ENCODE data around the gene ZBTB22. TPM values are rescaled to one million over a fixed set of nuclear protein-coding genes. Genes with fewer than 3 reads are reported as not detected.

The ZBTB22 gene
- total RNA-seq, 1 donor from 2014 or later: 19.9 TPM

DNA sequence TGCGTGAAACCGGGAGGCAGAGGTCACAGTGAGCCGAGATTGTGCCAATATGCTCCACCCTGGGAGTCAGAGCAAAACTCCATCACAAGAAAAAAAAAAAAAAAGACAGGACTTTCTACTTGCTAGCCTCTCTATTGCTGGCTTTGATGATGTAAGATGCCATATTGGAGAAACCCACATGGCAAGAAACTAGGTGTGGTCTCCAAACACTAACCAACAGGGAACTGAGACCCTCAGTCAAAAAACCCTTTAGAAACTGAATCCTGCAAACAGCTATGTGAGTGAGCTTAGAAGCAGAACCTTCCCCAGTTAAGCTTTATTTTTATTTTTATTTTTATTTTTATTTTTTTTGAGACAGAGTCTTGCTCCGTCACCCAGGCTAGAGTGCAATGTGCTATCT, 18.4 kb upstream of the ZBTB22 start:
- intact Hi-C loops (cut with DNase I): no loop called here
- DNase-seq (ENCODE audit: low spot score): no peak

- intact Hi-C loops (cut with DNase I): no loop called here
- DNase-seq (ENCODE audit: low spot score): no peak
These were observed 16.1 kb upstream of the ZBTB22 start for GRCh38 chr6:33333666-33334065.

- no peak for DNase-seq (ENCODE audit: low spot score)
- intact Hi-C loops (cut with DNase I): no loop called here
These were observed 13.2 kb upstream of the ZBTB22 start for GRCh38 chr6:33330736-33331135.

GRCh38 chr6:33329058-33329457, 11.5 kb upstream of the ZBTB22 start:
- intact Hi-C loops (cut with DNase I): no loop called here

DNA sequence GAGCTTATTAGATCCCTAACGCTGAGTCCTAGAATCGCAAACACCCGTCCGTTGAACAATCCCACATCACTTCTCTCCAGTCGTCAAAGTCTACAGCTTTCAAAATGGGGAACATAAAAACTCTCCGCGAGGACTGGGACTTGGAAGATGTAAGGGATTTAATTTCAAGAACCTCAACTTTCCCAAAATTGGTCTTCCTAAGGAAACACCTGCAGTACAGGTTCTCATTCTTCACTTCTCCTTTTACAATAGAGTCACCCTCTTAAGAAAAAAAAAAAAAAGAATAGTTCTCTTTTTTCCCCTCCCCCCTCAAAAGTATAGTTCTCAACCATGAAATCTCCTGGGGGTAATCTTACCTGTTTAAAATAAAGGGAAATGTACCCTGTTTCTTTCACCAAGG, 6.6 kb upstream of the ZBTB22 start:
- no peak for DNase-seq (ENCODE audit: low spot score)
- intact Hi-C loops (cut with DNase I): no loop called here

More at GRCh38 chr6:33329058-33329457, 11.5 kb upstream of the ZBTB22 start:
- no peak for DNase-seq (ENCODE audit: low spot score)

- DNase-seq (ENCODE audit: low spot score): no peak
- intact Hi-C loops (cut with DNase I): no loop called here
These were observed 6.0 kb upstream of the ZBTB22 start for GRCh38 chr6:33323623-33323948.

GRCh38 chr6:33321227-33321626, 3.7 kb upstream of the ZBTB22 start:
- intact Hi-C loops (cut with DNase I): no loop called here
- DNase-seq (ENCODE audit: low spot score): no peak

- intact Hi-C loops (cut with DNase I): no loop called here
- no peak for DNase-seq (ENCODE audit: low spot score)
These were observed 3.0 kb upstream of the ZBTB22 start for GRCh38 chr6:33320315-33321181.

GRCh38 chr6:33319939-33320314, 2.4 kb upstream of the ZBTB22 start:
- intact Hi-C loops (cut with DNase I): no loop called here
- DNase-seq (ENCODE audit: low spot score): no peak

DNA sequence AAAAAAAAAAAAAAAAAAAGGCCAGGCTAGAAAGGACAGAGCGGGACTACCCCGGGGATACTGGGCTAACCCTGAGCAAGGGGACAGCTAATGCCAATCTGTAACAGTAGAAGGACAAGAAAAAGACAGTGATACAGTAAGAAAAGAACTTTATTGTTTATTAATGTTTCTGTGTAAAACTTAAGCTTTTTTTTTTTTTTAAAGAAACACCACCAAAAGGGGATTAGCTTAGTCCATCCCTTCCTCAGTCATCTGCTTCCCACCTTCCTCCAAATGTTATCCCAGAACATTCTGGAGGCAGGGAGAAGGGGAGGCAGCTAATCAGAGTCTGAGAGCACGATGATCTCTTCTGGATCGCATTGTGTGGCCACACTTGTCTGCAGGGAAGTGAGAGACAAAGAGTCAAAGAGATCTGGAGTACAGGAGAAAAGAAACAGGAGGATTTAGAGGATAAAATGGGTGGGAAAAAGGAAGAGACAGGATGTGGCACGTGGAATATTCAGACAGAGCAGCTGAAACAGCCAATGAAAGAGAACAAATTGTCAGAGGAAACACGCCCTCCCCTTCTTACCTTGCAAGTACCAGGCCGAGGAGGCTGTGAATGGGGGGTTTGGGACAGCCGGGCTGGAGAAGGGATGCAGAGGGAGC, 1.0 kb upstream of the ZBTB22 start:
- no peak for DNase-seq (ENCODE audit: low spot score)
- intact Hi-C loops (cut with DNase I): no loop called here

DNA sequence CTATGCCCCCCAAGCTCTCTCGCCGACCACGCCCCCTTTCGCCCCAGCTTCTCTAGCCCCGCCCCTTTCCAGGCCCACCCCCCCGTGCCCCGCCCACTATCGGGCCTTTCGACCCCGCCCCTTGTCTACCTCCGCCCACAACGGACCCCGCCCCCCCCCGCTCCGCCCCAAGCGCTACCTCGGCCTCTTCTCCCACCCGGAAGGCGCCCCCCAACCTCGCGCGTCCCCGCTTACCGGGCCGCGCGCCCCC, 200 bp downstream of the ZBTB22 start:
- intact Hi-C loops (cut with DNase I): no loop called here

GRCh38 chr6:33316603-33317418, 733 bp downstream of the ZBTB22 start:
- no peak for DNase-seq (ENCODE audit: low spot score)
- intact Hi-C loops (cut with DNase I): no loop called here

More for the DNA sequence above, 200 bp downstream of the ZBTB22 start:
- peak; percentile 86 for DNase-seq (ENCODE audit: low spot score)

GRCh38 chr6:33315793-33316602, 1.5 kb downstream of the ZBTB22 start:
- DNase-seq (ENCODE audit: low spot score): no peak
- intact Hi-C loops (cut with DNase I): no loop called here

- DNase-seq (ENCODE audit: low spot score): peak; percentile 79
- intact Hi-C loops (cut with DNase I): no loop called here
These were observed 2.4 kb downstream of the ZBTB22 start for GRCh38 chr6:33314943-33315792.

- intact Hi-C loops (cut with DNase I): no loop called here
- peak; percentile 79 for DNase-seq (ENCODE audit: low spot score)
These were observed 3.0 kb downstream of the ZBTB22 start for GRCh38 chr6:33314515-33314942.

- intact Hi-C loops (cut with DNase I): no loop called here
- peak; percentile 80 for DNase-seq (ENCODE audit: low spot score)
These were observed 3.6 kb downstream of the ZBTB22 start, which contains the start of gene TAPBP for GRCh38 chr6:33313709-33314514. TAPBP (minus strand) TSS chr6:33314078; CDS start chr6:33314041, 37 bp downstream.

DNA sequence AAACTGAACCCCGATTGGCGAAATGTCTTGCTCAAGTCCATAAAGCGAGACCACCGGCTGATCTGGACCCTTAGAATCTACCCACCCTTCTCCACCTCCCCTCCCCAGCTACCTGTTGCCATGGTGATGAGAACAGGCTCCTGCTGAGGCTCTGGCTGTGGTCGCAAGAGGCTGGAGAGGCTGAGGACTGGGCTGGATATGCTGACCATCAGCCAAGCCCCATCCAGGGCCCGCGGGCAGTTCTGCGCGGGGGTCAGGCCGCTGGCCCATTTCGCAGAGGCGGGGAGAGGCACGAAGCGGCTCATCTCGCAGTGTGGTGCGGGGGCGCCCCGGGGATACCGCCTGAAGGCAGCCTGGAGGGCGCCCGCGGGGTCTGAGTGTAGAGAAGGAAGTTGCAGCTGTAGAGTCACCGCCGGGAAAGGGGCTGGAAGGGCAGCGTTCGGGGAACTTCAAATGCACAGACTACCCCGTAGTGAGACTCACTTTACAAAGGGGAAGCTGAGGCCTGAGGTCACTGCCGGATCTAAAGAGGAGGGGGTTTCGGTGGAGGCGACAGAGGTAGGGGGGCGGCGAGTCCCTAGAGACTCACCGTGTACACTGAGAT, 4.3 kb downstream of the ZBTB22 start:
- intact Hi-C loops (cut with DNase I): no loop called here
- peak; percentile 90 for DNase-seq (ENCODE audit: low spot score)

Data from cardiac septum (tissue), 1 donor.